Femur (tissue), 1 donor: ENCODE measurements around the gene NUS1.
"Not testable (repeated sequence)": the region's sequence is repeated elsewhere in the genome, so short reads cannot be mapped to it uniquely, and the experiment has no call there.

ENCODE experiments used
- DNase-seq: peaks from one replicate; pipeline ENCODE4 v3.0.0-alpha.2; 2017

NUS1 gene

GRCh38 chr6:117718895-117719294 lies 43.6 kb downstream of the NUS1 start:
- no peak for DNase-seq

DNA sequence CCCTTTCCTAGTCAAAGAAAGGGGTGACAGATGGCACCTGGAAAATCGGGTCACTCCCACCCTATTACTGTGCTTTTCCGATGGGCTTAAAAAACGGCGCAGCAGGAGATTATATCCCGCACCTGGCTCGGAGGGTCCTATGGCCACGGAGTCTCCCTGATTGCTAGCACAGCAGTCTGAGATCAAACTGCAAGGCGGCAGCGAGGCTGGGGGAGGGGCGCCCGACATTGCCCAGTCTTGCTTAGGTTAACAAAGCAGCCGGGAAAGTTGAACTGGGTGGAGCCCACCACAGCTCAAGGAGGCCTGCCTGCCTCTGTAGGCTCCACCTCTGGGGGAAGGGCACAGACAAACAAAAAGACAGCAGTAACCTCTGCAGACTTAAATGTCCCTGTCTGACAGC lies 46.3 kb downstream of the NUS1 start:
- DNase-seq, result not testable (repeated sequence)

DNA sequence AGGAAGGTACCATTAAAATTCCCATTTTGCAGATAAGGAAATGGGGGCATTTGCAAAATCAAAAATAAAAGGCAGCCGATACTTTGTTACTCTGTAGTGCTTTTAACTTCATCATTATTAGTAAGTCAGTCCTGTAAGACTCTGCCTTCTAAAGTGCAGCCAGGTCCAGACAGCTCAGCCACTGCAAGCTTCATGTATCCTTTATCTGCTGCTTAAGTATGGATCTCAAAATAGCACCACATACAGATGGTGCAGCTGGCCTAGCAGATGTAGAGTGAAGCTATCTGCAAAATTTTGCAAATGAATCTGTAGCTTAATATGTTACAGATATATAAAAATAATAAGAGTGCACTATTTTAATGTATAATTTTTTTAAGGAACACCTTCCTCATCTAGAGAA lies 53.4 kb downstream of the NUS1 start:
- DNase-seq, result no peak

DNA sequence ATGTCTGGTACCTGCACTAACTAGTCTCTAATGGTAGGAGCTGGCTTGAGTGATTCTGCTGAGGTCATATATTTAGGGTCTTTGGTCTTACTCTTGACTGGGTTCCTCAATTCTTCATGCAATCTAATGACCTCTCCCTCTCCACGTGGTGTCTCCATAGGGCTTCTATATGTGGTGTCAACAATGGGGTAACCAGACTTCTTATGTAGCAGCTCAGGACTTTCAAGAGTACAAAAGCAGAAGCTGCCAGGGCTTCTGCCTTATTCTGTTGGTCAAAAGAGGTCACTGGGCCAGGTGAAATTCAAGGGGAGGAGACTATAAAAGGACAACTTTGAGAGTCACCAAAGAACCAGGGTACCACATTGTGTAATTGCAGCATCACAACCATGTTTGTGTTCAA lies 54.3 kb downstream of the NUS1 start:
- no peak for DNase-seq

DNA sequence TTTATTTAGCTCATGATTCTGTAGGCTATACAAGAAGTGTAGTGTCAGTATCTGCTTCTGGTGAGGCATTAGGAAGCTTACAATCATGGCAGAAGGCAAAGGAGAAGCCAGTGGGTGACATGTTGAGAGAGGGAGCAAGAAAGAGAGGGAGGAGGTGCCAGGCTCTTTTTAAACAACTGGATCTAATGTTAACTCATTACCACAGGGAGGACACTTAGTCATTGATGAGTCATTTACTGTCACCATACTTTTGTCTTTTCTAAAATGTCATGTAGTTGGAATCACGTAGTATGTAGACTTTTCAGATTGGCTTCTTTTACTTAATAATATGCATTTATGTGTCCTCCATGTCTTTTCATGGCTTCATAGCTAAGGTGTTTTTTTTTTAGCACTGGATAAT lies 58.1 kb downstream of the NUS1 start:
- DNase-seq, result no peak

GRCh38 chr6:117739869-117740268 lies 64.6 kb downstream of the NUS1 start:
- DNase-seq, result no peak

DNA sequence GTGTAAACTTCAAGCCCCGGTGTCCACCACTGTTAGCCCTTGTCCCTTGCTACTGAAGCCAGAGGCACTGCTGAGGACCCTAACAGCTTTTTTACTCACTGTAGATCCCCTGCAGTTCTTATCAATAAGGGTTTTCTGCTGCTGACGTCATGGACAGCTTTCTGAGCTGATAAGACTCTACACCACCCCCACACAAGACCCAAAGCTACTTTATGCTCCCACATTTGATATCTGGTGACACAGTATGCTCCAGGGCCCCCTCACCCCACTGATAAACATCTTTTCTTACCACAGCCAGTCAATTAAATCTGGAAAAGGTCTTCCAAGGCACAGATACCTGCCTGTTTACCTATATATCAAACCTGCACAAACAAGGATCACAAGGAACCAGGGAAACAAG lies 65.3 kb downstream of the NUS1 start:
- no peak for DNase-seq

DNA sequence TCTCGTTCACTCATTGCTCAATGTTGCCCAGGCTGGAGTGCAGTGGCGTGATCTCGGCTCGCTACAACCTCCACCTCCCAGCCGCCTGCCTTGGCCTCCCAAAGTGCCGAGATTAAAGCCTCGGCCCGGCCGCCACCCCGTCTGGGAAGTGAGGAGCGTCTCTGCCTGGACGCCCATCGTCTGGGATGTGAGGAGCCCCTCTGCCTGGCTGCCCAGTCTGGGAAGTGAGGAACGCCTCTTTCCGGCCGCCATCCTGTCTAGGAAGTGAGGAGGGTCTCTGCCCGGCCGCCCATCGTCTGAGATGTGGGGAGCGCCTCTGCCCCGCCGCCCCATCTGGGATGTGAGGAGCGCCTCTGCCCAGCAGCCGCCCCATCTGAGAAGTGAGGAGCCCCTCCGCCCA lies 75.4 kb downstream of the NUS1 start:
- DNase-seq, result not testable (repeated sequence)
